ENCODE data around the gene AREG. TPM values are rescaled to one million over a fixed set of nuclear protein-coding genes. Genes with fewer than 3 reads are reported as not detected.
A peak's percentile ranks its signal among the peaks of the same experiment; 100 is the strongest.

The AREG gene
- total and polyA plus RNA-seq, 2 of the 4 experiments (the other 2 are of a cell fraction): 0.17 to 0.18 TPM

DNA sequence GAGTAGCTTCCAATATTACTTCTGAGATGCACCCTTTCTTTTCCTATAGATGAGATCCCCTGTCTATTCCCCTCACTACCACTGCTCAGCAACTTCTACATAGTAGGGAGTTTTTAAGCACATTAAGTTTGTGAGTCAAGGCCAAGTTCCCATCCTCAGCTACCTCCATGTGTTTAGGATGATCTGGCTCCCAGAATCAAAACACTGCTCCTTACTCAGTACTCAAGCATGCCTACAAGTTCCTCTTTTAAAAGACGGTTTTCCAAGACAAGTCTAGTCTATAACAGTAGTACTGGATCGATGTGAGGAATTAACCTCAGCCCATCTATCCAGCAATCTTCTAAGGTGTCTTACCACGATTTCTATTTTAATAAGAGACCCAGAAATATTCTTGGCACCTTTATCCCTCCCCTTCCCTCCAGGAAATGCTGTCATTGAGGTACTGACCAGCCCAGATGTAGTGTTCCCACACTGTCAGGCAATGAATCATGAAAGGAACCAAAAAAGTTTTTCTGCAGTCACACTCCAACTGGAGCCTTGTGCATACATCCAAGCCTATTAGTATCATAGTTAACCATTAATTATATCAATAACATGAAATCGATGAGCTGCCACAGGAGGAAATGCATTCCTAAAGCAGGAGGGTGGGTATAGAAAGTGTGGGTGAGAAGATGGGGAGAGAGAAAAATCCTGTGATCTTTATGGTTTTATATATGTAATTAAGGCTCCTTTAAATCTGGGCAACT is 29.6 kb downstream of the AREG start:
- CTCF ChIA-PET: interaction anchor here (0.6 kb wide), 1 partner anchor 35 kb away, joined by 3 read pairs; no protein-coding TSS in a partner anchor
- peak overlapping the region; percentile 54 for H2AFZ ChIP-seq (replicated peaks; ENCODE audit: low read length, poor library complexity)
- TF ChIP-seq BHLHE40 (IDR thresholded peaks at IDR 0.05; ENCODE audit: low read depth, low read length) (no peak), FOS (IDR thresholded peaks at IDR 0.05; ENCODE audit: low read depth, low read length) (no peak), RAD21 (IDR thresholded peaks at IDR 0.05; ENCODE audit: low read length) (no peak), MXI1 (IDR thresholded peaks at IDR 0.05; ENCODE audit: borderline replicate concordance, low read depth, low read length) (no peak), POLR2A (IDR thresholded peaks at IDR 0.05; ENCODE audit: low read depth, low read length) (no peak), SMC3 (IDR thresholded peaks at IDR 0.05; ENCODE audit: low read depth, low read length) (no peak), MAFK (IDR thresholded peaks at IDR 0.05; ENCODE audit: low read depth, low read length) (no peak), USF2 (IDR thresholded peaks at IDR 0.05; ENCODE audit: low read depth, low read length) (no peak), MAZ (IDR thresholded peaks at IDR 0.05; ENCODE audit: borderline replicate concordance, low read depth, low read length) (no peak), NFE2L2 (IDR thresholded peaks at IDR 0.05; ENCODE audit: low read depth, low read length) (no peak), CEBPB (IDR thresholded peaks at IDR 0.05; ENCODE audit: low read depth, low read length) (no peak), RCOR1 (IDR thresholded peaks at IDR 0.05; ENCODE audit: insufficient replicate concordance, low read length) (no peak), RFX5 (IDR thresholded peaks at IDR 0.05; ENCODE audit: low read depth, low read length) (no peak)
- TF ChIP-seq, protein P1, sequence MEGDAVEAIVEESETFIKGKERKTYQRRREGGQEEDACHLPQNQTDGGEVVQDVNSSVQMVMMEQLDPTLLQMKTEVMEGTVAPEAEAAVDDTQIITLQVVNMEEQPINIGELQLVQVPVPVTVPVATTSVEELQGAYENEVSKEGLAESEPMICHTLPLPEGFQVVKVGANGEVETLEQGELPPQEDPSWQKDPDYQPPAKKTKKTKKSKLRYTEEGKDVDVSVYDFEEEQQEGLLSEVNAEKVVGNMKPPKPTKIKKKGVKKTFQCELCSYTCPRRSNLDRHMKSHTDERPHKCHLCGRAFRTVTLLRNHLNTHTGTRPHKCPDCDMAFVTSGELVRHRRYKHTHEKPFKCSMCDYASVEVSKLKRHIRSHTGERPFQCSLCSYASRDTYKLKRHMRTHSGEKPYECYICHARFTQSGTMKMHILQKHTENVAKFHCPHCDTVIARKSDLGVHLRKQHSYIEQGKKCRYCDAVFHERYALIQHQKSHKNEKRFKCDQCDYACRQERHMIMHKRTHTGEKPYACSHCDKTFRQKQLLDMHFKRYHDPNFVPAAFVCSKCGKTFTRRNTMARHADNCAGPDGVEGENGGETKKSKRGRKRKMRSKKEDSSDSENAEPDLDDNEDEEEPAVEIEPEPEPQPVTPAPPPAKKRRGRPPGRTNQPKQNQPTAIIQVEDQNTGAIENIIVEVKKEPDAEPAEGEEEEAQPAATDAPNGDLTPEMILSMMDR (conservative IDR thresholded peaks at IDR 0.05; ENCODE audit: low read depth, low read length): no peak

More for the DNA sequence above, 29.6 kb downstream of the AREG start:
- peaks cover 9% of the 10 kb centered on the region for H3K4me1 ChIP-seq (ENCODE audit: control insufficient read depth, insufficient read depth, low read length)
- peak overlapping the region; percentile 60 for H2BK20ac ChIP-seq (ENCODE audit: low read depth, low read length)
- H3K23ac ChIP-seq (ENCODE audit: low read depth, low read length): 0 out of 2 replicates have a peak overlapping the region, but pooled peaks have one; percentile 15
- H4K8ac ChIP-seq (ENCODE audit: low read depth in 2 of 2, low read length in 2 of 2): peak overlapping the region in 1 of 2 experiments; percentile 47; a peak in 2 of 4 replicates
- peak overlapping the region; percentile 78; the same call in 1 of the 2 replicates for H3K4me2 ChIP-seq (ENCODE audit: low read depth, low read length)
- no peaks in the 10 kb centered on the region for H3K36me3 ChIP-seq (ENCODE audit: control insufficient read depth, insufficient read depth, low read length)
- peak overlapping the region; percentile 51; the same call in 1 of the 2 replicates for H3K18ac ChIP-seq (ENCODE audit: low read depth, low read length)
- H2BK5ac ChIP-seq (ENCODE audit: low read depth, low read length, poor library complexity, severe bottlenecking): peak overlapping the region; percentile 89
- H3K79me1 ChIP-seq (ENCODE audit: low read depth in 1 of 2, low read length in 2 of 2): no peaks in the 10 kb centered on the region
- no peak overlapping the region; the same call in 1 of the 2 replicates for H3K4me3 ChIP-seq (ENCODE audit: insufficient read depth, low read depth, low read length)
- peak overlapping the region; percentile 44; the same call in 1 of the 2 replicates for H4K5ac ChIP-seq (ENCODE audit: low read depth, low read length)
- no peaks in the 10 kb centered on the region for H3K27me3 ChIP-seq (ENCODE audit: control insufficient read depth, insufficient read depth, low read length)
- no peak overlapping the region for H2AK9ac ChIP-seq (replicated peaks; ENCODE audit: low read depth, low read length, poor library complexity)
- POLR2A ChIA-PET (ENCODE audit: unreplicated experiment): no interaction called here
- H2BK15ac ChIP-seq (ENCODE audit: low read depth, low read length): peak overlapping the region; percentile 50
- H3K9ac ChIP-seq (ENCODE audit: low read depth, low read length): no peak overlapping the region
- H2BK120ac ChIP-seq (ENCODE audit: low read depth, low read length): peak overlapping the region; percentile 76; the same call in 1 of the 2 replicates
- ATAC-seq (ENCODE audit: low read depth): peak; percentile 69
- no peak overlapping the region for H3K27ac ChIP-seq (ENCODE audit: insufficient read depth, low read length)
- BruUV-seq (replicated peaks): no TSS peak
- H3K56ac ChIP-seq (ENCODE audit: extremely low read depth, insufficient read depth, low read length): peak overlapping the region; percentile 20; the same call in 1 of the 2 replicates
- H3K9me1 ChIP-seq (ENCODE audit: insufficient read depth, low read length): peaks cover 4% of the 10 kb centered on the region; the same call in 1 of the 2 replicates
- no peaks in the 10 kb centered on the region for H4K20me1 ChIP-seq (ENCODE audit: insufficient read depth, low read length)
- intact Hi-C loops (cut with micrococcal nuclease) (no loop called here), in situ Hi-C loops (cut with MboI; ENCODE audit: low sequenced_read_pairs) (no loop called here), dilution Hi-C loops (cut with HindIII; ENCODE audit: low sequenced_read_pairs, unreplicated experiment) (no loop called here)
- peak overlapping the region; percentile 27; the same call in 1 of the 2 replicates for H2AK5ac ChIP-seq (ENCODE audit: low read depth, low read length)
- WGBS, 2 experiments (ENCODE audit: extremely low coverage in 2 of 2, insufficient read length in 1 of 2): 70% methylated on average over 2 of the region's 4 CpGs; no CpG with 5 or more reads in 1 of the 2 experiments
- 0 out of 2 replicates have a peak overlapping the region, but pooled peaks have one; percentile 14 for H4K91ac ChIP-seq (ENCODE audit: insufficient read depth, low read depth, low read length)
- H3K14ac ChIP-seq (replicated peaks; ENCODE audit: low read depth, low read length): peak overlapping the region; percentile 58; the same call in 1 of the 2 replicates
- peak; percentile 77 for DNase-seq
- H3K4ac ChIP-seq (ENCODE audit: low read depth, low read length): peak overlapping the region; percentile 27; the same call in 1 of the 2 replicates
- H3K9me3 ChIP-seq (ENCODE audit: control insufficient read depth, insufficient read depth, low read length): no peaks in the 10 kb centered on the region

All from IMR-90 (cell line).